Activated CD4-positive, alpha-beta T cell treated with anti-CD3 and anti-CD28 coated beads, Interleukin-2, amount 50 U/mL, for 16 hours (primary cell): Measurements from ENCODE around the gene C3orf18.

Source experiments
- DNase-seq: peaks from one replicate; pipeline ENCODE4 v3.0.0-alpha.2; 2020

C3orf18 gene

GRCh38 chr3:50549226-50549625 lies 18.3 kb downstream of the C3orf18 start:
- DNase-seq: no peak

GRCh38 chr3:50545781-50546180 lies 21.8 kb downstream of the C3orf18 start:
- no peak for DNase-seq

GRCh38 chr3:50542177-50543034 lies 25.1 kb downstream of the C3orf18 start:
- peak; percentile 53 for DNase-seq

GRCh38 chr3:50539356-50540286 lies 27.9 kb downstream of the C3orf18 start:
- no peak for DNase-seq

GRCh38 chr3:50537421-50538129 lies 30.0 kb downstream of the C3orf18 start:
- no peak for DNase-seq

- no peak for DNase-seq
Measured at GRCh38 chr3:50536471-50537180, 30.9 kb downstream of the C3orf18 start.

- DNase-seq: no peak
Measured at GRCh38 chr3:50534681-50535330, 32.7 kb downstream of the C3orf18 start.

GRCh38 chr3:50533807-50534461 lies 33.6 kb downstream of the C3orf18 start:
- no peak for DNase-seq

GRCh38 chr3:50533316-50533715 lies 34.2 kb downstream of the C3orf18 start:
- DNase-seq: no peak

- no peak for DNase-seq
Measured at GRCh38 chr3:50532062-50532705, 35.4 kb downstream of the C3orf18 start.

GRCh38 chr3:50531201-50531600 lies 36.3 kb downstream of the C3orf18 start:
- no peak for DNase-seq

- DNase-seq: no peak
Measured at GRCh38 chr3:50530001-50530970, 37.3 kb downstream of the C3orf18 start.

GRCh38 chr3:50525987-50526386 lies 41.6 kb downstream of the C3orf18 start:
- DNase-seq: peak; percentile 70

GRCh38 chr3:50525191-50525910 lies 42.2 kb downstream of the C3orf18 start:
- no peak for DNase-seq

- no peak for DNase-seq
Measured at GRCh38 chr3:50524746-50525145, 42.8 kb downstream of the C3orf18 start.

GRCh38 chr3:50523279-50523811 lies 44.2 kb downstream of the C3orf18 start:
- DNase-seq: no peak

- DNase-seq: no peak
Measured at GRCh38 chr3:50521572-50521971, 46.0 kb downstream of the C3orf18 start.

- DNase-seq: no peak
Measured at GRCh38 chr3:50520849-50521248, 46.7 kb downstream of the C3orf18 start.
